ENCODE data around the gene FLII.

GRCh38 chr17:18234853-18235380 lies 23.6 kb downstream of the FLII start:
- TF ChIP-seq TAF1 (IDR thresholded peaks at IDR 0.05; ENCODE audit: low read depth, low read length) (no peak), CHD7 (IDR thresholded peaks at IDR 0.05; ENCODE audit: insufficient replicate concordance, low read length) (no peak), CTCF (IDR thresholded peaks at IDR 0.05; ENCODE audit: control extremely low read depth in 1 of 3, insufficient read depth in 1 of 3, low read depth in 1 of 3, low read length in 3 of 3) (no peak), YY1 (IDR thresholded peaks at IDR 0.05; ENCODE audit: low read depth, low read length) (no peak), MAFK (IDR thresholded peaks at IDR 0.05; ENCODE audit: low read depth, low read length) (no peak), EP300 (IDR thresholded peaks at IDR 0.05; ENCODE audit: borderline replicate concordance in 1 of 2, low read depth in 2 of 2, low read length in 2 of 2) (no peak), RAD21 (IDR thresholded peaks at IDR 0.05 in 1 of 2, conservative IDR thresholded peaks at IDR 0.05 in 1 of 2; ENCODE audit: low read depth in 2 of 2, low read length in 2 of 2) (no peak)
